HEK293T (cell line): ENCODE results near the gene GCC1.

Experiments
- BHLHE40 ChIP-seq: fragments of 450-650 bp; IDR thresholded peaks from 2 replicates; pipeline ENCODE4 v1.6.1; 2016; ENCODE audit warnings: mild to moderate bottlenecking, moderate library complexity, borderline replicate concordance
- FOXM1 ChIP-seq: fragments of 450-650 bp; IDR thresholded peaks from 2 replicates; pipeline ENCODE4 v1.6.1; 2017; ENCODE audit warnings: mild to moderate bottlenecking, borderline replicate concordance
- LEF1 ChIP-seq: fragments of 450-650 bp; IDR thresholded peaks from 2 replicates; pipeline ENCODE4 v1.6.1; 2017; ENCODE audit warnings: mild to moderate bottlenecking, borderline replicate concordance
- NFRKB ChIP-seq: fragments of 450-650 bp; IDR thresholded peaks from 2 replicates; pipeline ENCODE4 v1.6.1; 2016; ENCODE audit warnings: mild to moderate bottlenecking, moderate library complexity
- SP1 ChIP-seq: fragments of 450-650 bp; IDR thresholded peaks from 2 replicates; pipeline ENCODE4 v1.6.1; 2017

- TF ChIP-seq BHLHE40 (no peak), LEF1 (no peak), SP1 (no peak), FOXM1 (no peak), NFRKB (no peak)
Observed at GRCh38 chr7:127539116-127539515, 46.3 kb downstream of the GCC1 start.
